ENCODE results near the gene TMEM184A.

TMEM184A gene

GRCh38 chr7:1540776-1541271 is 15.2 kb downstream of the TMEM184A start:
- H3K27ac Mint-ChIP-seq, result peak overlapping the region; percentile 31 to 71
- DNase-seq (no peak), ATAC-seq (replicated peaks) (no peak)
- H3K4me1 Mint-ChIP-seq (ENCODE audit: low read depth in 2 of 2), result peaks cover 0 to 5% of the 10 kb centered on the region in 2 donors
- peak overlapping the region in 1 of 2 donors; percentile 14 for H3K4me3 Mint-ChIP-seq
- no peaks in the 10 kb centered on the region for H3K27me3 Mint-ChIP-seq
- no peaks in the 10 kb centered on the region for H3K9me3 Mint-ChIP-seq
- H3K36me3 Mint-ChIP-seq (ENCODE audit: insufficient read depth), result peaks cover 60% of the 10 kb centered on the region

GRCh38 chr7:1539882-1540775 is 15.9 kb downstream of the TMEM184A start:
- peaks cover 0 to 5% of the 10 kb centered on the region in 2 donors for H3K4me1 Mint-ChIP-seq (ENCODE audit: low read depth in 2 of 2)
- DNase-seq (no peak), ATAC-seq (replicated peaks) (no peak)
- H3K27me3 Mint-ChIP-seq, result no peaks in the 10 kb centered on the region
- no peak overlapping the region for H3K4me3 Mint-ChIP-seq
- H3K27ac Mint-ChIP-seq, result peak overlapping the region in 1 of 2 donors; percentile 71
- peaks cover 60% of the 10 kb centered on the region for H3K36me3 Mint-ChIP-seq (ENCODE audit: insufficient read depth)
- H3K9me3 Mint-ChIP-seq, result no peaks in the 10 kb centered on the region

GRCh38 chr7:1539181-1539881 is 16.7 kb downstream of the TMEM184A start:
- no peak for ATAC-seq (replicated peaks)
- Mint-ChIP-seq H3K4me3 (no peak overlapping the region), H3K27me3 (no peaks in the 10 kb centered on the region), H3K9me3 (no peaks in the 10 kb centered on the region), H3K36me3 (ENCODE audit: insufficient read depth) (peaks cover 52% of the 10 kb centered on the region), H3K4me1 (ENCODE audit: low read depth in 2 of 2) (peaks cover 0 to 5% of the 10 kb centered on the region in 2 donors), H3K27ac (peak overlapping the region in 1 of 2 donors; percentile 41)
- DNase-seq, result no peak

- DNase-seq (no peak), ATAC-seq (replicated peaks) (no peak)
- no peak overlapping the region for H3K27ac Mint-ChIP-seq
- no peak overlapping the region for H3K4me3 Mint-ChIP-seq
- peaks cover 51% of the 10 kb centered on the region for H3K36me3 Mint-ChIP-seq (ENCODE audit: insufficient read depth)
- no peaks in the 10 kb centered on the region for H3K27me3 Mint-ChIP-seq
- no peaks in the 10 kb centered on the region for H3K9me3 Mint-ChIP-seq
- H3K4me1 Mint-ChIP-seq (ENCODE audit: low read depth in 2 of 2), result peaks cover 3 to 7% of the 10 kb centered on the region in 2 donors
Observed at GRCh38 chr7:1538544-1539180, 17.3 kb downstream of the TMEM184A start.

GRCh38 chr7:1537535-1538412 is 18.2 kb downstream of the TMEM184A start:
- Mint-ChIP-seq H3K9me3 (no peaks in the 10 kb centered on the region), H3K27ac (no peak overlapping the region), H3K4me1 (ENCODE audit: low read depth in 2 of 2) (peaks cover 12 to 16% of the 10 kb centered on the region in 2 donors), H3K4me3 (no peak overlapping the region), H3K36me3 (ENCODE audit: insufficient read depth) (peaks cover 53% of the 10 kb centered on the region), H3K27me3 (no peaks in the 10 kb centered on the region)
- DNase-seq (no peak), ATAC-seq (replicated peaks) (no peak)

GRCh38 chr7:1536743-1537534 is 19.1 kb downstream of the TMEM184A start:
- no peaks in the 10 kb centered on the region for H3K9me3 Mint-ChIP-seq

GRCh38 chr7:1536455-1536742 is 19.6 kb downstream of the TMEM184A start:
- Mint-ChIP-seq H3K27ac (no peak overlapping the region), H3K4me1 (ENCODE audit: low read depth in 2 of 2) (peaks cover 25 to 26% of the 10 kb centered on the region in 2 donors), H3K9me3 (no peaks in the 10 kb centered on the region), H3K4me3 (no peak overlapping the region), H3K27me3 (no peaks in the 10 kb centered on the region), H3K36me3 (ENCODE audit: insufficient read depth) (peaks cover 53% of the 10 kb centered on the region)
- DNase-seq (no peak), ATAC-seq (replicated peaks) (no peak)

More at GRCh38 chr7:1536743-1537534, 19.1 kb downstream of the TMEM184A start:
- Mint-ChIP-seq H3K4me3 (no peak overlapping the region), H3K4me1 (ENCODE audit: low read depth in 2 of 2) (peaks cover 20% of the 10 kb centered on the region in 2 donors), H3K27ac (no peak overlapping the region), H3K36me3 (ENCODE audit: insufficient read depth) (peaks cover 53% of the 10 kb centered on the region), H3K27me3 (no peaks in the 10 kb centered on the region)
- ATAC-seq (replicated peaks) (no peak), DNase-seq (no peak)

GRCh38 chr7:1535701-1536454 is 20.1 kb downstream of the TMEM184A start:
- ATAC-seq (replicated peaks) (no peak), DNase-seq (no peak)
- Mint-ChIP-seq H3K36me3 (ENCODE audit: insufficient read depth) (peaks cover 49% of the 10 kb centered on the region), H3K4me1 (ENCODE audit: low read depth in 2 of 2) (peaks cover 26 to 27% of the 10 kb centered on the region in 2 donors), H3K4me3 (no peak overlapping the region), H3K9me3 (no peaks in the 10 kb centered on the region), H3K27ac (no peak overlapping the region), H3K27me3 (no peaks in the 10 kb centered on the region)

- Mint-ChIP-seq H3K4me3 (peak overlapping the region; percentile 10 to 47), H3K27ac (no peak overlapping the region), H3K27me3 (no peaks in the 10 kb centered on the region), H3K36me3 (ENCODE audit: insufficient read depth) (peaks cover 45% of the 10 kb centered on the region), H3K9me3 (no peaks in the 10 kb centered on the region), H3K4me1 (ENCODE audit: low read depth in 2 of 2) (peaks cover 26 to 27% of the 10 kb centered on the region in 2 donors)
- no peak for DNase-seq
- no peak for ATAC-seq (replicated peaks)
Observed at GRCh38 chr7:1535100-1535458, 20.9 kb downstream of the TMEM184A start.

GRCh38 chr7:1534330-1535099 is 21.5 kb downstream of the TMEM184A start:
- no peaks in the 10 kb centered on the region for H3K9me3 Mint-ChIP-seq
- H3K27ac Mint-ChIP-seq, result peak overlapping the region in 1 of 2 donors; percentile 97
- ATAC-seq (replicated peaks), result no peak
- peaks cover 26 to 27% of the 10 kb centered on the region in 2 donors for H3K4me1 Mint-ChIP-seq (ENCODE audit: low read depth in 2 of 2)
- H3K36me3 Mint-ChIP-seq (ENCODE audit: insufficient read depth), result peaks cover 42% of the 10 kb centered on the region
- H3K27me3 Mint-ChIP-seq, result no peaks in the 10 kb centered on the region
- peak overlapping the region; percentile 10 to 47 for H3K4me3 Mint-ChIP-seq
- no peak for DNase-seq
